GM23248 (cell line): Measurements from ENCODE around the gene PLXNB1.

ENCODE experiments used
- EZH2 ChIP-seq: fragments of 200-600 bp; sonication (generic); IDR thresholded peaks from 2 replicates; pipeline ENCODE4 v1.6.1; 2018; ENCODE audit warnings: antibody characterized with exemption, mild to moderate bottlenecking; ENCODE audit not compliant: insufficient read depth, poor library complexity, severe bottlenecking
- EZH2phosphoT487 ChIP-seq: fragments of 200-600 bp; sonication (generic); IDR thresholded peaks from 2 replicates; pipeline ENCODE4 v1.6.1; 2018; ENCODE audit warnings: antibody characterized with exemption, moderate library complexity, mild to moderate bottlenecking, low read depth; ENCODE audit not compliant: insufficient read depth

DNA sequence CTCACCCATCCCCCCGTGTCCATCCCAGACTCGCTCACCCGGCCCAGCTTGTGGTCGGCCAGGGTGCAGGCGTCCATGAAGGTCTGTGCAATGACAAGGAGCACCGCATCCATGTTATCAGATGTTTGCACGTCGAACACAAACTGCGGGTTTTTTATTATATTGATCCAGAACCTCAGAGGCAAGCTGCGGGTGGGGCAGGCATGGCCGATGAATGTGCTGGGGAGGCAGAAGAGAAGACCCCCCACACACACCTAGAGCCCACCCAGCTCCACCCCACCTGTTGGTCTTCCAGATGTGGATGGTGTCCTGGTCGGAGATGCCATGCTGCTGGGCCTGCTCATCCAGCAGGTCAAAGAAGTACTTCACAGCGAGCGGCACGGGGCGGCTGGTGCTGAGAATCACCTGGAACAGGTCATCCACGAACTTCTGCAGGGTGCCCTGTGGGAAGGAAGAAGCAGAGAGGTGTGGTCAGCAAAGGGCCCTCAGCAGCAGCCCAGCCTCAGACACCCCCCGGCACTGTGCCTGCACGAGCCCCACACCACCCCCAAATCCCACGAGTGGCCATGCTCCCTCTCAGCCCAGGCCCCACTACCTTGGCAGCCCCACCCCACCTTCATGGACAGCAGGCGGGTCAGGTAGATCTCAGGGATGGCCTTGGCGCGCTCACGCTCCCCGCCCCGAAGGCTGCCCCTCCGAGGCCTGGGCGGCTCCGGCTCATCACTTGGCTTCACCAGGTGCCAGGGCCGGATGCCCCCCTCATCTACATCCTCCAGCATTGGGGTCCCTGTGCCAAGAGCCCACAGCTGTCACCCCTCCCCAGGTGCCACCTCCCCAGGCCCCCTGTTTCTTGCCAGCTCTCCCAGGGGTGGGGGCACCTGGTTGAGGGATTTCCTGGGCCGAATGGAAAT, 20.3 kb downstream of the PLXNB1 start:
- TF ChIP-seq EZH2, result no peak
- no peak for TF ChIP-seq EZH2phosphoT487
